K562 (cell line): Measurements from ENCODE around the gene EEPD1. TPM values are rescaled to one million over a fixed set of nuclear protein-coding genes. Genes with fewer than 3 reads are reported as not detected.
"Not testable (repeated sequence)": the region's sequence is repeated elsewhere in the genome, so short reads cannot be mapped to it uniquely, and the experiment has no call there.

ENCODE experiments used
- ATAC-seq: fragments of 200-7000 bp; cut with Tn5 transposase; 3 replicates; pipeline ENCODE4 v1.9.1; 2020; ENCODE audit warnings: moderate library complexity
- BruUV-seq: library from RNA; stranded (reverse); fragments of 400-500 nt; replicated peaks from 2 replicates; lab custom pipeline; 2021; lab: Mats Ljungman, UMichigan
- CTCF ChIA-PET: fragments of 300-600 bp; formaldehyde crosslinking; extraction: SDS; loops from one replicate; lab custom pipeline; 2021; ENCODE audit warnings: low intra/inter-chr PET ratio; lab: Yijun Ruan, JAX
- POLR2A ChIA-PET: fragments of 300-600, 350-650 bp; sonication (Branson Sonifier 250); formaldehyde crosslinking; extraction: SDS; loops from one replicate; lab custom pipeline; 2021; ENCODE audit warnings: antibody characterized with exemption, inconsistent platforms; lab: Yijun Ruan, JAX
- DNase-seq, 4 experiments: peaks; one replicate each; pipeline versions ENCODE4 v3.0.0 to v3.0.0-alpha.2; 2011 to 2018; ENCODE audit warnings: low spot score in 3 of 4, mixed read lengths in 3 of 4; ENCODE audit errors: extremely low read depth in 1 of 4
- FAIRE-seq: peaks from 2 replicates; lab custom pipeline; 2011; peaks lifted over from hg19 to GRCh38; lab: Jason Lieb, UNC
- H2AFZ ChIP-seq: 2 replicates; pipeline ENCODE4 v1.6.0; 2011; ENCODE audit warnings: low read depth, low read length, control low read depth, inconsistent platforms
- H3K27ac ChIP-seq: fragments of 200-600 bp; 3 replicates; pipeline ENCODE4 v1.8.0; 2011; ENCODE audit warnings: low read depth, mild to moderate bottlenecking, control low read depth, inconsistent platforms, low read length, moderate library complexity, mixed read lengths; ENCODE audit errors: extremely low read depth
- H3K27me3 ChIP-seq, 2 experiments: fragments of 300-600 bp in 1 of 2; 2 replicates in 1 of 2; 3 replicates in 1 of 2; pipeline versions ENCODE4 v1.6.0 to v1.8.0; 2011; ENCODE audit warnings: inconsistent platforms in 2 of 2, low read length in 2 of 2, mild to moderate bottlenecking in 1 of 2, mixed read lengths in 1 of 2, moderate library complexity in 1 of 2; ENCODE audit not compliant: control insufficient read depth in 2 of 2, insufficient read depth in 2 of 2
- H3K36me3 ChIP-seq: fragments of 300-600 bp; 3 replicates; pipeline ENCODE4 v1.8.0; 2011; ENCODE audit warnings: mild to moderate bottlenecking, low read length, inconsistent platforms; ENCODE audit not compliant: control insufficient read depth, insufficient read depth
- H3K4me1 ChIP-seq, 2 experiments: fragments of 200-600 bp in 1 of 2; replicated peaks in 1 of 2; 2 replicates in 1 of 2; 3 replicates in 1 of 2; pipeline versions ENCODE4 v1.5.1 to v1.8.0; 2011; ENCODE audit warnings: inconsistent platforms in 2 of 2, low read length in 2 of 2, mild to moderate bottlenecking in 1 of 2, mixed read lengths in 1 of 2, moderate library complexity in 1 of 2; ENCODE audit not compliant: control insufficient read depth in 2 of 2, insufficient read depth in 2 of 2
- H3K4me2 ChIP-seq: 2 replicates; pipeline ENCODE4 v1.6.1; 2011; ENCODE audit warnings: low read length, control low read depth, inconsistent platforms, mixed read lengths; ENCODE audit not compliant: insufficient read depth
- H3K4me3 ChIP-seq: fragments of 200-600 bp; sonication (generic), shearing (Covaris generic); 2 replicates; pipeline ENCODE4 v1.5.1; 2016; ENCODE audit warnings: control low read depth, inconsistent platforms
- H3K79me2 ChIP-seq: fragments of 200-600 bp; 3 replicates; pipeline ENCODE4 v1.8.0; 2011; ENCODE audit warnings: low read length, inconsistent platforms; ENCODE audit not compliant: control insufficient read depth, insufficient read depth
- H3K9ac ChIP-seq, 2 experiments: 2 replicates each; pipeline versions ENCODE4 v1.6.0 to v1.6.1; 2011; ENCODE audit warnings: low read depth in 2 of 2, low read length in 2 of 2, control low read depth in 1 of 2, inconsistent platforms in 1 of 2, mild to moderate bottlenecking in 1 of 2, mixed read lengths in 1 of 2; ENCODE audit not compliant: insufficient read depth in 1 of 2
- H3K9me1 ChIP-seq: one replicate; pipeline ENCODE4 v1.6.0; 2011; ENCODE audit warnings: inconsistent platforms, mild to moderate bottlenecking, low read length, moderate library complexity; ENCODE audit not compliant: control insufficient read depth, insufficient read depth
- H3K9me3 ChIP-seq: replicated peaks from 2 replicates; pipeline ENCODE4 v1.5.1; 2011; ENCODE audit warnings: low read depth, low read length, inconsistent platforms; ENCODE audit not compliant: control insufficient read depth, insufficient read depth
- H4K20me1 ChIP-seq: replicated peaks from 2 replicates; pipeline ENCODE4 v1.6.1; 2011; ENCODE audit warnings: low read length, inconsistent platforms, mixed read lengths; ENCODE audit not compliant: control insufficient read depth, insufficient read depth
- FOXA3 ChIP-seq, 2 experiments: fragments of 450-650 bp in 1 of 2; sonication (generic) in 1 of 2; formaldehyde crosslinking; IDR thresholded peaks in 1 of 2; conservative IDR thresholded peaks in 1 of 2; 2 replicates each; pipeline versions ENCODE4 v1.4.0 to v1.8.0; 2020 to 2022; ENCODE audit warnings: mild to moderate bottlenecking in 2 of 2, missing genetic modification reagents in 1 of 2
- FOXK2 ChIP-seq, 2 experiments: fragments of 450-650 bp; IDR thresholded peaks in 1 of 2; conservative IDR thresholded peaks in 1 of 2; 2 replicates each; pipeline ENCODE4 v1.6.1; 2016; ENCODE audit warnings: low read depth in 2 of 2, mild to moderate bottlenecking in 1 of 2
- KDM1A ChIP-seq, 2 experiments: fragments of 450-650 bp; IDR thresholded peaks; 2 replicates each; pipeline ENCODE4 v1.6.1; 2016; ENCODE audit warnings: mild to moderate bottlenecking in 2 of 2
- ZNF354B ChIP-seq: fragments of 250-450 bp; sonication (Bioruptor Pico); IDR thresholded peaks from 2 replicates; pipeline ENCODE4 v1.4.0; 2020
- ZNF507 ChIP-seq: conservative IDR thresholded peaks from 2 replicates; pipeline ENCODE4 v1.6.1; 2017; ENCODE audit warnings: missing genetic modification characterization, missing compliant biosample characterization
- WGBS: fragments of 100-300 bp; shearing (Covaris generic); methylation state at CpG from one replicate; pipeline ENCODE4 v1.1.6; 2016; ENCODE audit warnings: low coverage, mixed read lengths; ENCODE audit not compliant: insufficient coverage; ENCODE audit errors: missing lambda C conversion rate; 5-methylcytosine and 5-hydroxymethylcytosine counted together
- in situ Hi-C: fragments of 300-500 bp; cut with MboI; formaldehyde crosslinking; loops from 4 replicates; pipeline ENCODE4 v1.15.0; 2018; ENCODE audit warnings: inconsistent platforms, mixed read lengths
- intact Hi-C: fragments of 100-400 bp; cut with micrococcal nuclease; formaldehyde crosslinking; loops from 2 replicates; pipeline ENCODE4 v1.14.2; 2022
- polyA plus RNA-seq, 8 experiments: library from polyadenylated mRNA; depleted of rRNA in 4 of 8; stranded (reverse) in 5 of 8; unstranded in 3 of 8; fragments of >200 nt; fragmentation: Nextera tagmentation in 2 of 8; fragmentation: Illumina TruSeq in 1 of 8; extraction: Ambion mirVana in 2 of 8; extraction: Trizol in 1 of 8; gene quantifications; 2 replicates each; pipeline versions ENCODE4 v1.2.1 to v1.2.3, GENCODE V29; 2011 to 2014; ENCODE audit warnings: inconsistent platforms in 1 of 8, missing spikeins in 1 of 8
- total RNA-seq, 7 experiments: library from RNA; depleted of rRNA in 6 of 7; stranded (reverse); fragments of >200 nt in 6 of 7; fragmentation: Illumina TruSeq in 2 of 7; extraction: Trizol in 2 of 7; gene quantifications; 2 replicates each; pipeline versions ENCODE4 v1.2.1 to v1.2.3, GENCODE V29; 2011 to 2021; ENCODE audit warnings: low replicate concordance in 1 of 7

EEPD1 gene
- total and polyA plus RNA-seq, 9 of the 15 experiments (the other 6 are each of a cell fraction or from before 2014, with no cell fraction given), result 0.01 to 1.5 (median 0.74) TPM; not detected in 1

GRCh38 chr7:36253699-36254098, 100.6 kb downstream of the EEPD1 start:
- no peak for ATAC-seq
- Histone ChIP-seq H3K36me3 (no peaks in the 10 kb centered on the region), H3K27ac (no peak overlapping the region), H3K4me2 (no peak overlapping the region), H2AFZ (no peak overlapping the region), H3K9ac (no peak overlapping the region), H3K4me1 (no peaks in the 10 kb centered on the region; a peak in 1 of 5 replicates), H3K4me3 (no peak overlapping the region), H3K27me3 (peaks cover 0 to 4% of the 10 kb centered on the region in 2 experiments; a peak in 1 of 5 replicates), H3K79me2 (no peaks in the 10 kb centered on the region), H4K20me1 (no peaks in the 10 kb centered on the region), H3K9me3 (no peaks in the 10 kb centered on the region), H3K9me1 (no peaks in the 10 kb centered on the region)
- ChIA-PET CTCF (no interaction called here), POLR2A (no interaction called here)
- in situ Hi-C loops, result no loop called here
- no peak for FAIRE-seq
- 13% methylated on average over 1 of the region's 1 CpG for WGBS
- no peak for DNase-seq
- TF ChIP-seq ZNF507 (peak; percentile 98), ZNF354B (CRISPR knock-in tag) (peak; percentile 87), KDM1A (IDR thresholded peaks at IDR 0.05) (no peak)
- intact Hi-C loops, result no loop called here
- no TSS peak for BruUV-seq

DNA sequence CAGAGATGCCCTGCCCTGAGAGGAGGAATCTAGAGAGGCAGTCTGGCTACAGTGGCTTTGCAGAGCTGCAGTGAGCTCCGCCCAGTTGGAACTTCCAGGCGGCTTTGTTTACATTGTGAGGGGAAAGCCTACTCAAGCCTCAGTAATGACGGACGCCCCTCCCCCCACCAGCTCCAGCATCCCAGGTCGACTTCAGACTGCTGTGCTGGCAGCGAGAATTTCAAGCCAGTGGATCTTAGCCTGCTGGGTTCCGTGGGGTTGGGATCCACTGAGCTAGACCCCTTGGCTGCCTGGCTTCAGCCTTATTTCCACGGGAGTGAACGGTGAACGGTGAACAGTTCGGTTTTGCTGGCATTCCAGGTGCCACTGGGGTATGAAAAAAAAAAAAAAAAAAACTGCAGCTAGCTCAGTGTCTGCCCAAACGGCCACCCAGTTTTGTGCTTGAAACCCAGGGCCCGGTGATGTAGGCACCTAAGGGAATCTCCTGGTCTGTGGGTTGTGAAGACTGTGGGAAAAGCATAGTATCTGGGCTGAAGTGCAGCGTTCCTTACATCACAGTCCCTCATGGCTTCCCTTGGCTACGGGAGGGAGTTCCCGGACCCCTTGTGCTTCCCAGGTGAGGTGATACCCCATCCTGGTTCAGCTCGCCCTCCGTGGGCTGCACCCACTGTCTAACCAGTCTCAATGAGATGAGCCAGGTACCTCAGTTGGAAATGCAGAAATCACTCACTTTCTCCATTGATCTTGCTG, 105.6 kb downstream of the EEPD1 start:
- H3K9me1 ChIP-seq, H3K9me3 ChIP-seq, H3K4me1 ChIP-seq, H3K36me3 ChIP-seq, H3K27ac ChIP-seq, CTCF ChIA-PET, BruUV-seq, H3K4me2 ChIP-seq, in situ Hi-C loops, H3K9ac ChIP-seq, intact Hi-C loops, H3K79me2 ChIP-seq, H4K20me1 ChIP-seq, H3K4me3 ChIP-seq, FAIRE-seq, H3K27me3 ChIP-seq, H2AFZ ChIP-seq: not testable (repeated sequence)
- DNase-seq, result peak in 1 of 4 experiments; percentile 36
- ATAC-seq, result peak; percentile 29; the same call in 1 of the 3 replicates
- POLR2A ChIA-PET, result interaction anchor here (0.7 kb wide), 1 partner anchor 59 kb away, joined by 3 read pairs; no protein-coding TSS in a partner anchor
- TF ChIP-seq FOXA3 (CRISPR knock-in tag; conservative IDR thresholded peaks at IDR 0.05 in 1 of 2, IDR thresholded peaks at IDR 0.05 in 1 of 2), result peak; percentile 91 to 92
- TF ChIP-seq FOXK2 (conservative IDR thresholded peaks at IDR 0.05 in 1 of 2, IDR thresholded peaks at IDR 0.05 in 1 of 2; ENCODE audit: low read depth in 2 of 2), result peak; percentile 34 to 66; a peak in 3 of 4 replicates
- TF ChIP-seq, all 486 proteins: peak for 2; not testable (repeated sequence) for 484
- 3% methylated on average over 14 of the region's 18 CpGs for WGBS
